Loucy (cell line): ENCODE results near the gene HASPIN.

ENCODE experiments used
- H2AFZ ChIP-seq: fragments of 200-600 bp; sonication (generic); 2 replicates; pipeline ENCODE4 v1.6.0; 2016; ENCODE audit warnings: antibody characterized with exemption, mild to moderate bottlenecking, low read length, moderate library complexity
- H3F3A ChIP-seq: fragments of 200-600 bp; 2 replicates; pipeline ENCODE4 v1.6.0; 2016; ENCODE audit warnings: antibody characterized with exemption, low read depth, mild to moderate bottlenecking
- H3K27me3 ChIP-seq: fragments of 200-600 bp; sonication (generic); 2 replicates; pipeline ENCODE4 v1.6.1; 2014; ENCODE audit warnings: low read length, mild to moderate bottlenecking; ENCODE audit not compliant: insufficient read depth, poor library complexity, severe bottlenecking
- H3K36me3 ChIP-seq: fragments of 200-600 bp; sonication (generic); 2 replicates; pipeline ENCODE4 v1.6.1; 2016; ENCODE audit warnings: low read length; ENCODE audit not compliant: insufficient read depth
- H3K4me1 ChIP-seq: fragments of 200-600 bp; sonication (generic); 2 replicates; pipeline ENCODE4 v1.5.1; 2014; ENCODE audit warnings: low read length, mild to moderate bottlenecking; ENCODE audit not compliant: insufficient read depth, poor library complexity, severe bottlenecking
- H3K4me2 ChIP-seq: fragments of 200-600 bp; sonication (generic); 2 replicates; pipeline ENCODE4 v1.6.0; 2014; ENCODE audit warnings: antibody characterized with exemption, low read length, low read depth, mild to moderate bottlenecking; ENCODE audit not compliant: poor library complexity, severe bottlenecking
- H3K4me3 ChIP-seq: fragments of 200-600 bp; sonication (generic); 2 replicates; pipeline ENCODE4 v1.5.1; 2014; ENCODE audit warnings: low read length, mild to moderate bottlenecking, mixed read lengths; ENCODE audit not compliant: poor library complexity, severe bottlenecking
- H3K79me2 ChIP-seq: fragments of 200-600 bp; sonication (generic); 2 replicates; pipeline ENCODE4 v1.6.1; 2014; ENCODE audit warnings: low read length; ENCODE audit not compliant: insufficient read depth
- H3K9ac ChIP-seq: fragments of 200-600 bp; sonication (generic); 2 replicates; pipeline ENCODE4 v1.6.0; 2014; ENCODE audit warnings: mild to moderate bottlenecking, low read depth, low read length, moderate library complexity; ENCODE audit not compliant: poor library complexity, severe bottlenecking
- H3K9me2 ChIP-seq: fragments of 200-600 bp; sonication (generic); replicated peaks from 2 replicates; pipeline ENCODE4 v1.6.1; 2016; ENCODE audit warnings: low read depth, low read length, mixed read lengths
- H3K9me3 ChIP-seq: fragments of 200-600 bp; sonication (generic); 2 replicates; pipeline ENCODE4 v1.6.1; 2014; ENCODE audit warnings: mild to moderate bottlenecking, antibody characterized with exemption, low read length, low read depth; ENCODE audit not compliant: insufficient read depth
- H4K20me1 ChIP-seq: fragments of 200-600 bp; sonication (generic); 2 replicates; pipeline ENCODE4 v1.6.0; 2014; ENCODE audit warnings: antibody characterized with exemption, low read length, mild to moderate bottlenecking; ENCODE audit not compliant: insufficient read depth, poor library complexity, severe bottlenecking
- EZH2phosphoT487 ChIP-seq: fragments of 200-600 bp; IDR thresholded peaks from 2 replicates; pipeline ENCODE4 v1.6.1; 2018; ENCODE audit warnings: antibody characterized with exemption, mild to moderate bottlenecking, moderate library complexity, borderline replicate concordance
- TF ChIP-seq, protein P1 (sequence below): fragments of 200-600 bp; sonication (generic); conservative IDR thresholded peaks from 2 replicates; pipeline ENCODE4 v1.5.1; 2014; ENCODE audit warnings: mild to moderate bottlenecking, antibody characterized with exemption, low read length

Gene HASPIN

DNA sequence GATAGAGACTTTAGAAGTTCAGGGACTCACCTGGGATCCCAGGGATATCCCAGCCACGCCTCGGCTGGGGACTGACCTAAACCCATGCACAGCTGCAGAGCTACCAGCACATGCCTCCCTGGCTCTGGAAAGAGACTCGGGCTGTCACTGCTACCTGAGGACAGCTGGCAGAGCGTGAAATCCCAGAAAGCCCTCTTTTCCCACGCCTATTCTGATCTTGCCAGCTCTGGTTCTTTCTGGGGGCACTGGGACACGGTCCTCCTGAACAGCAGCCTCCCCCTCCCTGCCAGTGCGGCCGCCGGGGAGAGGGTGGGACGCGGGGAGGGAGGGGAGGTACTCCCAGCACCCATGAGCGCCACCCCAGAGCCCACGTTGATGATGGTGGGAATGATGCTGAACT lies 38.5 kb upstream of the HASPIN start:
- no peak overlapping the region for H3K4me2 ChIP-seq
- no peak overlapping the region for H3K9ac ChIP-seq
- no peak overlapping the region for H2AFZ ChIP-seq
- H3K4me3 ChIP-seq = no peak overlapping the region
- no peaks in the 10 kb centered on the region for H3F3A ChIP-seq
- no peaks in the 10 kb centered on the region for H3K27me3 ChIP-seq
- H3K36me3 ChIP-seq = peaks cover 9% of the 10 kb centered on the region; the same call in 1 of the 2 replicates
- TF ChIP-seq, protein P1, sequence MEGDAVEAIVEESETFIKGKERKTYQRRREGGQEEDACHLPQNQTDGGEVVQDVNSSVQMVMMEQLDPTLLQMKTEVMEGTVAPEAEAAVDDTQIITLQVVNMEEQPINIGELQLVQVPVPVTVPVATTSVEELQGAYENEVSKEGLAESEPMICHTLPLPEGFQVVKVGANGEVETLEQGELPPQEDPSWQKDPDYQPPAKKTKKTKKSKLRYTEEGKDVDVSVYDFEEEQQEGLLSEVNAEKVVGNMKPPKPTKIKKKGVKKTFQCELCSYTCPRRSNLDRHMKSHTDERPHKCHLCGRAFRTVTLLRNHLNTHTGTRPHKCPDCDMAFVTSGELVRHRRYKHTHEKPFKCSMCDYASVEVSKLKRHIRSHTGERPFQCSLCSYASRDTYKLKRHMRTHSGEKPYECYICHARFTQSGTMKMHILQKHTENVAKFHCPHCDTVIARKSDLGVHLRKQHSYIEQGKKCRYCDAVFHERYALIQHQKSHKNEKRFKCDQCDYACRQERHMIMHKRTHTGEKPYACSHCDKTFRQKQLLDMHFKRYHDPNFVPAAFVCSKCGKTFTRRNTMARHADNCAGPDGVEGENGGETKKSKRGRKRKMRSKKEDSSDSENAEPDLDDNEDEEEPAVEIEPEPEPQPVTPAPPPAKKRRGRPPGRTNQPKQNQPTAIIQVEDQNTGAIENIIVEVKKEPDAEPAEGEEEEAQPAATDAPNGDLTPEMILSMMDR = no peak
- no peak for TF ChIP-seq EZH2phosphoT487
- peaks cover 8% of the 10 kb centered on the region for H4K20me1 ChIP-seq
- H3K79me2 ChIP-seq = no peaks in the 10 kb centered on the region
- H3K9me2 ChIP-seq = no peaks in the 10 kb centered on the region
- no peaks in the 10 kb centered on the region for H3K4me1 ChIP-seq
- H3K9me3 ChIP-seq = no peaks in the 10 kb centered on the region

DNA sequence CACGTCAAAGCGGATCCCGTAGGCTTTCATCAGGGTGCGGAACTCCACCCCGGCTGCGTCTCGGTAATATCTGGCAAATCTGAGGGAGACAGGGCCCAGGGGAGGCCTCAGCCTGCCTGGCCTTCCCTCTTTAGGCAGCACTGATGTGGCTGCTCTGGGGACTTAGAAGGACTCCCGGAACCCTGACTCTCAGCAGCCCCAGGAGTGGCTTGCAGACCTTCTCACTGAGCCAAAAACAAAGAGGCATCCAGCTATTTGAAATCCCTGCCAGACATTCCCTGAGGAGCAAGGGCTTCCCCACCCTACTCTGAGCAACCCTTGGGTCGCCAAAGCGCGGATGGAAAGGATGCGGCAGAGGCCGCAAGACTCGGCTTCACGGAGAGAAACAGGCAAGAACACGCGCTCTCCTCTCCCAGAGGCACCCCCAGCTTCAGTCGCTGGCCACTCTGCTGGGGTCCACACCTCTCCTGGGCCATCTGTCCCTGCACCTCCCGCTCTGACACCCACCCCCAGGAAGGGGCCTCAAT lies 35.6 kb upstream of the HASPIN start:
- Histone ChIP-seq H3K4me3 (no peak overlapping the region), H3K79me2 (peaks cover 23% of the 10 kb centered on the region), H3F3A (no peaks in the 10 kb centered on the region), H3K4me2 (no peak overlapping the region), H3K9ac (no peak overlapping the region), H3K27me3 (no peaks in the 10 kb centered on the region), H3K9me3 (no peaks in the 10 kb centered on the region), H3K9me2 (no peaks in the 10 kb centered on the region), H3K36me3 (peaks cover 20% of the 10 kb centered on the region; the same call in 1 of the 2 replicates), H4K20me1 (peaks cover 31% of the 10 kb centered on the region), H3K4me1 (peaks cover 3% of the 10 kb centered on the region), H2AFZ (no peak overlapping the region)
- TF ChIP-seq EZH2phosphoT487 = no peak
- TF ChIP-seq, protein P1 = no peak

DNA sequence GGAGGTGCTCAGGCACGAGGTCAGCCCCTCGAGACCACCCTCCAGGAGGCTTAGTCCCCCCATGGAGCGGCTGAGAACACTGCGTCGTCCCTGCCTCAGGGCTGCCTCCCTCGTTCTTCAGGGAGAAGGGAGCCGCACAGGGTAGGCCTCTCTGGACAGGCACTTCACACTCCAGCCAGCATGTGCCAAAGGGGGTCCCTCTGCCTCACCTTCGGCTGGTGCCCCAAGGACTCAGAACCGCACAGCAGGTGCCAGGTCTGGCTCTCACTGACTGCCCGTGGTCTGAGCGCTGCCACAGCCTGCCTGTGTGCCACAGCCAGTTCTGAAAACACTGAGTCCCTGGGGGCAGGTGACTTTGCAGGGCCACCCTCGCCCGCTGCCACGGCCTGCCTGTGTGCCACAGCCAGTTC lies 34.8 kb upstream of the HASPIN start:
- H3F3A ChIP-seq = no peaks in the 10 kb centered on the region
- peaks cover 34% of the 10 kb centered on the region for H4K20me1 ChIP-seq
- no peaks in the 10 kb centered on the region for H3K9me2 ChIP-seq
- no peak overlapping the region for H3K9ac ChIP-seq
- H3K27me3 ChIP-seq = no peaks in the 10 kb centered on the region
- H2AFZ ChIP-seq = no peak overlapping the region
- H3K79me2 ChIP-seq = peaks cover 29% of the 10 kb centered on the region
- peaks cover 20% of the 10 kb centered on the region; the same call in 1 of the 2 replicates for H3K36me3 ChIP-seq
- H3K4me1 ChIP-seq = peaks cover 8% of the 10 kb centered on the region
- H3K9me3 ChIP-seq = no peaks in the 10 kb centered on the region
- H3K4me3 ChIP-seq = no peak overlapping the region
- H3K4me2 ChIP-seq = no peak overlapping the region
- no peak for TF ChIP-seq EZH2phosphoT487
- TF ChIP-seq, protein P1 = no peak
